ENCODE measurements around the gene RETREG3.
"Not testable (repeated sequence)": the region's sequence is repeated elsewhere in the genome, so short reads cannot be mapped to it uniquely, and the experiment has no call there.

The RETREG3 gene

GRCh38 chr17:42609182-42609813 is at the start of gene RETREG3, which contains the start of gene TUBG1:
Gene RETREG3 (minus strand): TSS chr17:42609374. CDS start chr17:42609324, 50 bp downstream.
Gene TUBG1 (plus strand): TSS chr17:42609683. CDS start chr17:42609738, 55 bp downstream.
- H3K4me3 Mint-ChIP-seq = peak within 1 kb of the TSS; percentile 99
- H3K27me3 Mint-ChIP-seq (ENCODE audit: low read depth) = no peaks in the 10 kb centered on the region
- no peaks in the 10 kb centered on the region for H3K9me3 Mint-ChIP-seq
- H3K36me3 Mint-ChIP-seq (ENCODE audit: low read depth) = peaks cover 32% of the 10 kb centered on the region
- peak within 1 kb of the TSS; percentile 94 for H3K27ac Mint-ChIP-seq
- H3K4me1 Mint-ChIP-seq (ENCODE audit: low read depth) = peaks cover 23% of the 10 kb centered on the region
- peak; percentile 100 for DNase-seq (ENCODE audit: low spot score)

GRCh38 chr17:42657824-42658588 is 48.8 kb upstream of the RETREG3 start:
- H3K27ac Mint-ChIP-seq = no peak overlapping the region
- H3K9me3 Mint-ChIP-seq = no peaks in the 10 kb centered on the region
- no peak for DNase-seq (ENCODE audit: low spot score)
- H3K4me1 Mint-ChIP-seq (ENCODE audit: low read depth) = peaks cover 14% of the 10 kb centered on the region
- peaks cover 20% of the 10 kb centered on the region for H3K27me3 Mint-ChIP-seq (ENCODE audit: low read depth)
- H3K4me3 Mint-ChIP-seq = peak overlapping the region; percentile 37
- no peaks in the 10 kb centered on the region for H3K36me3 Mint-ChIP-seq (ENCODE audit: low read depth)

GRCh38 chr17:42655528-42655927 is 46.4 kb upstream of the RETREG3 start:
- H3K27ac Mint-ChIP-seq = no peak overlapping the region
- H3K9me3 Mint-ChIP-seq = no peaks in the 10 kb centered on the region
- DNase-seq (ENCODE audit: low spot score) = no peak

GRCh38 chr17:42653179-42654124 is 44.3 kb upstream of the RETREG3 start:
- Mint-ChIP-seq H3K27ac (no peak overlapping the region), H3K4me3 (no peak overlapping the region), H3K4me1 (ENCODE audit: low read depth) (peaks cover 11% of the 10 kb centered on the region), H3K9me3 (no peaks in the 10 kb centered on the region), H3K27me3 (ENCODE audit: low read depth) (peaks cover 23% of the 10 kb centered on the region), H3K36me3 (ENCODE audit: low read depth) (no peaks in the 10 kb centered on the region)
- DNase-seq (ENCODE audit: low spot score) = no peak

More at GRCh38 chr17:42655528-42655927, 46.4 kb upstream of the RETREG3 start:
- Mint-ChIP-seq H3K27me3 (ENCODE audit: low read depth) (peaks cover 23% of the 10 kb centered on the region), H3K4me1 (ENCODE audit: low read depth) (peaks cover 16% of the 10 kb centered on the region), H3K36me3 (ENCODE audit: low read depth) (no peaks in the 10 kb centered on the region), H3K4me3 (no peak overlapping the region)

GRCh38 chr17:42651392-42651791 is 42.2 kb upstream of the RETREG3 start:
- DNase-seq (ENCODE audit: low spot score) = no peak
- Mint-ChIP-seq H3K4me1 (ENCODE audit: low read depth) (peaks cover 7% of the 10 kb centered on the region), H3K27me3 (ENCODE audit: low read depth) (peaks cover 22% of the 10 kb centered on the region), H3K4me3 (no peak overlapping the region), H3K36me3 (ENCODE audit: low read depth) (no peaks in the 10 kb centered on the region), H3K9me3 (no peaks in the 10 kb centered on the region), H3K27ac (no peak overlapping the region)

GRCh38 chr17:42647778-42648177 is 38.6 kb upstream of the RETREG3 start:
- H3K27ac Mint-ChIP-seq = no peak overlapping the region
- no peak overlapping the region for H3K4me3 Mint-ChIP-seq
- peaks cover 17% of the 10 kb centered on the region for H3K27me3 Mint-ChIP-seq (ENCODE audit: low read depth)

GRCh38 chr17:42642336-42642735 is 33.2 kb upstream of the RETREG3 start:
- Mint-ChIP-seq H3K4me1 (ENCODE audit: low read depth) (no peaks in the 10 kb centered on the region), H3K9me3 (no peaks in the 10 kb centered on the region), H3K27ac (no peak overlapping the region), H3K4me3 (no peak overlapping the region), H3K36me3 (ENCODE audit: low read depth) (no peaks in the 10 kb centered on the region), H3K27me3 (ENCODE audit: low read depth) (peaks cover 19% of the 10 kb centered on the region)
- no peak for DNase-seq (ENCODE audit: low spot score)

More at GRCh38 chr17:42647778-42648177, 38.6 kb upstream of the RETREG3 start:
- H3K36me3 Mint-ChIP-seq (ENCODE audit: low read depth) = no peaks in the 10 kb centered on the region
- H3K4me1 Mint-ChIP-seq (ENCODE audit: low read depth) = peaks cover 1% of the 10 kb centered on the region
- no peak for DNase-seq (ENCODE audit: low spot score)
- H3K9me3 Mint-ChIP-seq = no peaks in the 10 kb centered on the region

GRCh38 chr17:42640121-42640520 is 30.9 kb upstream of the RETREG3 start:
- Mint-ChIP-seq H3K4me1 (ENCODE audit: low read depth) (no peaks in the 10 kb centered on the region), H3K27me3 (ENCODE audit: low read depth) (peaks cover 10% of the 10 kb centered on the region), H3K9me3 (no peaks in the 10 kb centered on the region), H3K36me3 (ENCODE audit: low read depth) (no peaks in the 10 kb centered on the region), H3K4me3 (no peak overlapping the region), H3K27ac (no peak overlapping the region)
- no peak for DNase-seq (ENCODE audit: low spot score)

- H3K27ac Mint-ChIP-seq = no peak overlapping the region
These were observed 30.4 kb upstream of the RETREG3 start for GRCh38 chr17:42639525-42640113.

GRCh38 chr17:42632949-42633444 is 23.8 kb upstream of the RETREG3 start:
- Mint-ChIP-seq H3K9me3 (no peaks in the 10 kb centered on the region), H3K27ac (no peak overlapping the region), H3K27me3 (ENCODE audit: low read depth) (peaks cover 6% of the 10 kb centered on the region), H3K4me1 (ENCODE audit: low read depth) (no peaks in the 10 kb centered on the region), H3K36me3 (ENCODE audit: low read depth) (no peaks in the 10 kb centered on the region), H3K4me3 (no peak overlapping the region)
- no peak for DNase-seq (ENCODE audit: low spot score)

More at GRCh38 chr17:42639525-42640113, 30.4 kb upstream of the RETREG3 start:
- DNase-seq (ENCODE audit: low spot score) = no peak
- Mint-ChIP-seq H3K4me1 (ENCODE audit: low read depth) (no peaks in the 10 kb centered on the region), H3K36me3 (ENCODE audit: low read depth) (no peaks in the 10 kb centered on the region), H3K9me3 (no peaks in the 10 kb centered on the region), H3K4me3 (no peak overlapping the region), H3K27me3 (ENCODE audit: low read depth) (peaks cover 10% of the 10 kb centered on the region)

GRCh38 chr17:42629411-42630009 is 20.3 kb upstream of the RETREG3 start:
- no peak overlapping the region for H3K4me3 Mint-ChIP-seq
- no peak overlapping the region for H3K27ac Mint-ChIP-seq
- H3K4me1 Mint-ChIP-seq (ENCODE audit: low read depth) = no peaks in the 10 kb centered on the region
- no peak for DNase-seq (ENCODE audit: low spot score)
- H3K27me3 Mint-ChIP-seq (ENCODE audit: low read depth) = peaks cover 6% of the 10 kb centered on the region
- no peaks in the 10 kb centered on the region for H3K9me3 Mint-ChIP-seq
- no peaks in the 10 kb centered on the region for H3K36me3 Mint-ChIP-seq (ENCODE audit: low read depth)

- not testable (repeated sequence) for H3K4me3 Mint-ChIP-seq; H3K36me3 Mint-ChIP-seq (ENCODE audit: low read depth); H3K27me3 Mint-ChIP-seq (ENCODE audit: low read depth); H3K4me1 Mint-ChIP-seq (ENCODE audit: low read depth); H3K27ac Mint-ChIP-seq; H3K9me3 Mint-ChIP-seq; DNase-seq (ENCODE audit: low spot score)
These were observed 18.0 kb upstream of the RETREG3 start for GRCh38 chr17:42627032-42627764.
